GM12865 (cell line): ENCODE data around the gene RUNX2.

Source experiments
- DNase-seq: peaks from one replicate; pipeline ENCODE4 v3.0.0; 2010; ENCODE audit warnings: low read depth
- H3K4me3 ChIP-seq: 2 replicates; pipeline ENCODE4 v1.5.1; 2011; ENCODE audit warnings: mild to moderate bottlenecking, low read depth, low read length, control low read depth
- TF ChIP-seq, protein P1 (sequence below): IDR thresholded peaks from 2 replicates; pipeline ENCODE4 v1.5.1; 2011; ENCODE audit warnings: low read length, control low read depth, low read depth, inconsistent platforms; ENCODE audit not compliant: insufficient read depth; ENCODE audit errors: missing control alignments

Gene RUNX2

DNA sequence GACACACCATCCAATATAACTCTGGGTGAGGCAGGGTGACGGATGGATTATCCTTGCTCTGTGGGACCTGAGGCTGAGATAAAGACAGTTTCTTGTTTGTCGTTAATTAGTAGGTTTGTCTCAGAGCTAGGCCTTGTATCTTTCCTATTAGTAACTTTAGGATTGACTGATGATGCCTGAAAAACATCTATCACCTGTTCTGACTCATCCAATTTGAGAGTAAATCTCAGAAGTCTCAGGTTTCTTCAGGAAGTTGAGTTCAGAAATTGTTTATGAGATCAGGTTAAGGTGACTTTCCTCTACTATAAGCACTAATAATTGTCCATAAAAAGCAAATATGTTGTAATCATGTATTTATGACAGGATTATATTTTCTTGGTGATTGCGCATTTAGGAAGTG is 179.1 kb downstream of the RUNX2 start:
- no peak overlapping the region for H3K4me3 ChIP-seq
- TF ChIP-seq, protein P1, sequence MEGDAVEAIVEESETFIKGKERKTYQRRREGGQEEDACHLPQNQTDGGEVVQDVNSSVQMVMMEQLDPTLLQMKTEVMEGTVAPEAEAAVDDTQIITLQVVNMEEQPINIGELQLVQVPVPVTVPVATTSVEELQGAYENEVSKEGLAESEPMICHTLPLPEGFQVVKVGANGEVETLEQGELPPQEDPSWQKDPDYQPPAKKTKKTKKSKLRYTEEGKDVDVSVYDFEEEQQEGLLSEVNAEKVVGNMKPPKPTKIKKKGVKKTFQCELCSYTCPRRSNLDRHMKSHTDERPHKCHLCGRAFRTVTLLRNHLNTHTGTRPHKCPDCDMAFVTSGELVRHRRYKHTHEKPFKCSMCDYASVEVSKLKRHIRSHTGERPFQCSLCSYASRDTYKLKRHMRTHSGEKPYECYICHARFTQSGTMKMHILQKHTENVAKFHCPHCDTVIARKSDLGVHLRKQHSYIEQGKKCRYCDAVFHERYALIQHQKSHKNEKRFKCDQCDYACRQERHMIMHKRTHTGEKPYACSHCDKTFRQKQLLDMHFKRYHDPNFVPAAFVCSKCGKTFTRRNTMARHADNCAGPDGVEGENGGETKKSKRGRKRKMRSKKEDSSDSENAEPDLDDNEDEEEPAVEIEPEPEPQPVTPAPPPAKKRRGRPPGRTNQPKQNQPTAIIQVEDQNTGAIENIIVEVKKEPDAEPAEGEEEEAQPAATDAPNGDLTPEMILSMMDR = no peak
- DNase-seq = no peak

DNA sequence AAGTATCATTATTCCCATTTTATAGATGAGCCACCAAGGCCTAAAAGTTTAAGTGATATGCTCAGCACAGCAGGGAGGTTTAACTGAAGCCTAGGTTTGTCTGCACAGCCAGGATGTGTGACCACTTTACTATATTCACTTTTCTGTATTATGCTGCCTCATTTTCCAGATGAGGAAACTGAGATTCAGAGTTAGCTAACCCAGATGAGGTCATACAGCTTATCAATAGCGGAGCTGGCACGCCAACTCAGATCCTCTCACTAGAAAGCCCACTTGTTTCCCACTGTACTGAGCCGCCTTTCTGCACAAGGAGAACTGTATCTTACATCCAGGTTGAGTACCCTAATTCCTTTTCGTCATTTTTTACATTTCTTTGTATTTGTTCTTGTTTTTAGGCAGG is 181.3 kb downstream of the RUNX2 start:
- TF ChIP-seq, protein P1 = no peak
- no peak overlapping the region for H3K4me3 ChIP-seq
- no peak for DNase-seq

DNA sequence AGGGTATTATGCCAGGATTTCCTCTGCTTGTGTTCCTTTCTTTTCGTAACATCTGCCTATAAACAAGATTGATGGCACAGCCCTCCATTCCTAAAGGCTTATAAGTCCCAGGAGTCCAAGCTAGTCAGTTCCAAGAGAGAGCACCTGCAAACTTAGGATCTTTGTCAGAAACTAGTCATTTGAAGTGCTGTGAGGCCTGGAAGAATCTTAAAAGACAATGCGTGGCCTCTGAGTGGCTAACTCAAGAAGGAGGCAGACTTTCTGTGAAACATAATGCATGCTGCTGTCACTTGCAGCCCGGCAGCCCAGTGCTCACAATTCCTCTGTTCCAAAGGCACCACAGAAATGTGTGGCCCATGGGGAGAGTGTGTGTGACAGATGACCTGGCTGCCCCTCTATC is 184.6 kb downstream of the RUNX2 start:
- TF ChIP-seq, protein P1 = no peak
- no peak for DNase-seq
- no peak overlapping the region for H3K4me3 ChIP-seq

DNA sequence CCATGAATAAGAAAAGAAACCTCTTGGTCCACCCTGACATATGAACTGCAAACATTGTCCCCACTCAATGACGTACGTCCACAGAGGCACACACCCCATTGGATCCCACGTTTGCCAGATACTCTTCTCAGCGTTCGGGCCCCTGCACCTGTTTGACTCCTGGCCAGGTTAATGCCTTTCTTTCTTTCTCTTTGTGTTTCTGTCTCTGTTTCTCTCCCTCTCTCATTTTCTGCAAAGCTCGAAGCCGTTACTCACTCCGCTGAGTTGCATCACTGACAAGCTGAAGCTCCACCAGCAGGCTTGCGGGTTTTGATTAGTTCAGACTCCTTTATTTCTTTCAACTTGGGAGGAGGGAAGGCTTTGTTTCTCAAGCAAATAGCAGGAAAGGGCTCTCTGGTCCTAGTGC is 185.1 kb downstream of the RUNX2 start:
- DNase-seq = no peak
- no peak overlapping the region for H3K4me3 ChIP-seq
- TF ChIP-seq, protein P1 = no peak

DNA sequence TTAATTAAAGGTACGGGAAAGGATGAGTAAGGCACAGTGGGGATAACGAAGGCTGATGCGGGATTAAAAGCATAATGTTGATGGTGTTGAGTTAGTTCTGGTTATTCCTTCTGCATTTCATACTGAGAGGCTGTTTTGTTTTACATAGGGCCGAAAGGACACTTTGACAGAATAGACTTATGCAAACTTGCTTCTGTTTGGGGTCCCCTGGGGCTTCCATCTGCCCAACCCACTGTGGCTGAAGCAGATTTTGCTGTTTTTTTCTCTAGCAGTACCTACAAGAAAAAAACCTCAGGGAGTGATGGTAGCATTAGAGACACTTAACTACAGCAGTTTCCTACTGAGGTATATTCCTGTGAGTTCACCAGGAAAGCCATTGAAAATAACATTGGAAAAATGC is 185.7 kb downstream of the RUNX2 start:
- no peak overlapping the region for H3K4me3 ChIP-seq
- no peak for DNase-seq
- TF ChIP-seq, protein P1 = no peak

DNA sequence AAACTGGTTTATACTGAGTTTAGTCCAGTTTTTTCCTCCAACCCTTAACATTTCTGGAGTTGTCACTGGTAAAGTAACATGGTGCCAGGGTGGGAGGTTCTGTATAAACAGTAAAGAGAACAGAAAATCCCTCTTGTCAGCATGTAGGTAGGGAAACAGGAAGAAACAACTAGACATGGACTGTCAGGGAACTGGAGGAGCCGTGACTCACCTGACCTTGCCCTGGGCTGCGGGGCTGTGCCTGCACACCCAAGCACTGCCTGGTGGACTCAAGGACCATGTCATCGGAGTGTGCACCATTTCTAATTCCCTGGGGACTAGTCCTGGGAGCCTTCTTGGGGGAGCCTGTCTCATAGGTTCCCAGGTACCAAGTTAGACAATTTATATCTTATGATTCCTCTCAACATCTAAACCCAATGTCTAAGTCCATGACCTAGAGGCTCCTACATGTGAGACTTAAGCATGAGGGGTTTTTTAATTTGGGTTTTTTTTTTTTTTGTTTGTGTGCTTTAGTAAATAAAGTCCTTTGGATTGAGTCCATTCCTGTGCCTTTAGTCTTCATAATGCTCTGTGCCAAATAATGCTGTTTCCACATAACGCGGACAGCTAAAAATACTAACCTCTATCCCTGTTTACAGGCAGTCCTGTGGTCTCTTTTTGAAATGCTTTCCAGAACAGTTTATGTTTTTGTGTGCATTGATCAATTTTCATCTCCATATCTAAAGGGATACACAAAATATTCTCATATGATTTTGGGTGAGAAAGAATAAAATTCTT is 186.5 kb downstream of the RUNX2 start:
- no peak for DNase-seq
- no peak overlapping the region for H3K4me3 ChIP-seq

More for the DNA sequence above, 186.5 kb downstream of the RUNX2 start:
- TF ChIP-seq, protein P1 = no peak
